Measurements from ENCODE around the gene MUC6.

MUC6 gene

DNA sequence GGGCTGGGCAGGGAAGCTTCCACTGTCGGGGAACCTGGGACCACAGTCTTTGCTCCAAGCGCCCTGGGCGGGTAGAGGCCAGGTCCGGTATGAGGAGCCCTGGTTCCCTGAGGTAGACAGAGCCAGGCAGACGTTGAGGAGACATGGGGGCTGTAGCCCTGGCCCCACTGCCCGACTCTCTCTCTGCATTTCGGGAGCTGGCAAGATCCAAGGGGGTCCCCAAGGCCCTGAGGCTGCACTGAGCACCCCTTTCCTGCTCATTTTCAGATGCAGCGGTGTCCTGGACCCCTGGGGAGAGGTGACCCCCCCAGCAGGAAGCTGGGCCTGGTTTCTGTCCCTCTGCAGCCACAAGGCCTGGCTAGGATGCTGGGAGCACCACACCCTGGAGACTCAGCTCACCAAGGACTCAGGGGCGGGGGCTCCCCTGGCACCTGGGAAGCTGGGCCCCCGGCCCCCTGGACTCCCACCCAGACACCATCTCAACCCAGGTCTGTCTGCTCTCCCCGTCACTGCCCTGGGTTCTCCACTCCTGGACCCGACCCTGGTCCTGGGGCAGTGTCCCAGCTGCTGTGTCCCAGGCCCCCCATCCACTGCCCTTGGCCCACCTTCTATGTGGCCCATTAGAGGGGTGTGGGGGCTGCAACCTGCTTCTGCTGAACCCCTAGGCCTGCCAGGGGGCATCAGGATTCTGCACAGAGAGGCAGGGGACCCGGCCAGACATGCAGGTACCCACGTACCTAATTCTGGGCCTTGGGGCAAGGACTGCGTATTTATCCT lies 15.0 kb upstream of the MUC6 start:
- no peak for DNase-seq

DNA sequence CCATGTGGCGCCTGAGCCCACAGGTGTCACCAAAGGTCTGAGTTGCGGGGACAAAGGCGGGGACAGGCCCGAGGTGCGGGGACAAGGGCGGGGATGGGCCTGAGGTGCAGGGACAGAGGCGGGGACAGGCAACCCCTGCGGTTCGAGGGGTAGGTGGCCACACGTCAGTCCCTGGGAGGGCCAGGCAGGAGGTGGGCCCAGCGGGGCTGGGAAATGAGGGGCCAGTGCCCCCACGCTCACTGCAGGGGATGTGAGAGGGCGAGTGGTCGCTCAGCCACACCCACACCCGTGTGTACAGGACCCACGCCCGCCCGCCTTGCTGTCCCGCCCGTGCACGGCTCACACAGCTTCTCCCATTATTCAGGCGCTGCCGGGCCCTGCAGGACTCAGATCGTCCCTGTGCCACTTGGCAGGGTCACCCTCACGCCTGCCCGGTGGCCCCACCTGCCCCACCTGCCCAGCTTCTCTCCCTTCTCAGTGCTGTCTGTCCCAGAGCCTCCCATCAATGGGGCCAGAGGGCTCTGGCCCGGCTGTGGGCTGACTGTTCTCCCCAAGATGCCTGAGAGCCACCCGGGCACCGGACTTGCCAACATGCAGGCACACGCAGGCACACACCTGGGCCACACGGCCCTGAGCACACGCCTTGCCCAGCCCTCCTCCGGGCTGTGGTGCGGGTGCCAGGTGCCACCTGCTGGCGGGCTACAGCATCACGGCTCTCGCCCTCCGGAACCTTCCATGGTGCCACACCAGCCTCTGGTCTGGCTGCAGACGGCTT lies 14.2 kb upstream of the MUC6 start:
- DNase-seq = peak; percentile 45

- DNase-seq = no peak
These were observed 13.5 kb upstream of the MUC6 start for GRCh38 chr11:1049911-1050580.

GRCh38 chr11:1049431-1049891 lies 12.9 kb upstream of the MUC6 start:
- no peak for DNase-seq

DNA sequence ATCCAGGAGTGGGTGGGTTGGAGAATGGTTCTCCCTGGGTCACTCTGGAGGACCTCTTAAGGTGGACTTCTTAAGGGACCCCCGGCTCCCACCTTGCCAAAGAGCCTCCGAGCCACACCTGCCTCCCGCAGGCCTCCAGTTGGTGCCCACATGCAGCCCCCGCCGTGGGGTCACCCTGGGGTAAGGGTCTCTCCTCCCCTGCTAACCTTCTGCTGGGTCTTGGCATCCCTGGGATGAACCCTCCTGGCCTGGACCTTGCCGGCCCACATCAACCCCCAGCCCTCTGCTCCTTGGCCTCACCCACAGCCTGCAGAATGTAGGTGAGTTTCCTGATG lies 12.5 kb upstream of the MUC6 start:
- DNase-seq = no peak

GRCh38 chr11:1048375-1049070 lies 12.0 kb upstream of the MUC6 start:
- DNase-seq = no peak

GRCh38 chr11:1047595-1048156 lies 11.2 kb upstream of the MUC6 start:
- no peak for DNase-seq

- no peak for DNase-seq
These were observed 7.6 kb upstream of the MUC6 start for GRCh38 chr11:1044160-1044559.

- no peak for DNase-seq
These were observed 7.1 kb upstream of the MUC6 start for GRCh38 chr11:1043563-1044096.

DNA sequence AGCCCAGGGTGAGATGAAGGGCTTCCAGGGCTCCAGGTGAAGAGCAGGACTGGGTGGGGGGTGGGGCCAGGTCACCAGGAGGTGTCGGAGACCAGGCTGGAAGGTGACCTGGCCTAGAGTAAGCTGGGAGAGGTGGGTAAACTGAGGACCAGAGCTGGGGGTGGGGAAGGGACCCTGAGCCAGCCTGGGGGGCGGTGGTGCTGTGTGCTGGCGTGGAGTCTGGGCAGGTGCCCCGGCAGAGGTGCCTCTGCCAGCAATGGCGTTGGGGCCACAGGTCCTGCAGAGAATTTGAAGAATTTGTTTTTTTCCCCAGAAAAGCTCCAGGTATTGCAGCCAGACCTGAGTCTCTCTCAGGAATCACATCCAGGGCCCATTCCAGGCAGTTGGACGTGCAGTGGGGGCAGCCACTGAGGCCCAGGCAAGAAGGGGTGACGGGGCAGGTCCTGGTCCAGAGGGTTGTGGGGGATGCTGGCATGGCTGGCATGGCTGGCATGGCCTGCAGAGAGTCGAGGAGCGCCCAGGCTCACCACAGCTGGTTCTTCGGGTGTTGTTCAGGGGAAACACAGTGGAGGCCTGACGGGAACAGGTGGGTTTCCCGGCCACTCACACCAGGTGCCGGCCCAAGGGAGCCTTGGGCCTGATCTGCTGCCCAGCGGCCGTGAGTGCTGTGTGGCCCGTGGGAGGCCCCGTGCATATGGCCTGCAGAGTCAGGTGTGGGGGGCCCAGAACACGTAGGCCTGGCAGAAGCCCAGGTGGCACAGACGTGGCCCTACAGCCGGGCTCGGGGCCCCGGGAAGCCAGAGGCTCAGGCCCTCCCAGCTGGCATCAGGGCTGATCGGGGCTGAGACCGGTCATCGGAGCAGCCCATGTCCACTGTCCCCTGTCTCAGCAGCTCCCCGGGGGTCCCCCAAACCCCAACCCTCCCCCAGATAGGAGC lies 6.4 kb upstream of the MUC6 start:
- no peak for DNase-seq

GRCh38 chr11:1041936-1042608 lies 5.6 kb upstream of the MUC6 start:
- DNase-seq = no peak

- no peak for DNase-seq
These were observed 5.0 kb upstream of the MUC6 start for GRCh38 chr11:1041471-1041870.

DNA sequence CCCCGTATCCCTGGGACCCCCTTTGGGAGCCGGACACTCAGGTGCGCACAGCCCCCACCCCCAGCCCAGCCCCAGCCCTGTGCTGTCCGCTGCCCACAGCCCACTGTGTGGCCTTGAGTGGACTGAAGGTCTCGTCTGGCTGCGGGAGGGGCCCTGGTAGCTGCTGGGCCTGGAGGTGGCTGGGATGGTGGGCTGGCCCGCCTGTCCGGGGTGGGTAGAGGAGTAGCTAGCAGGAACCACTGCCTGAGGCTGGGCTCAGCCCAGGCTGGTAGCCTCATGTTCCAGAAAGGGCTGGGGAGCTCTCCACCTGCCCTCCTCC lies 4.6 kb upstream of the MUC6 start:
- no peak for DNase-seq

DNA sequence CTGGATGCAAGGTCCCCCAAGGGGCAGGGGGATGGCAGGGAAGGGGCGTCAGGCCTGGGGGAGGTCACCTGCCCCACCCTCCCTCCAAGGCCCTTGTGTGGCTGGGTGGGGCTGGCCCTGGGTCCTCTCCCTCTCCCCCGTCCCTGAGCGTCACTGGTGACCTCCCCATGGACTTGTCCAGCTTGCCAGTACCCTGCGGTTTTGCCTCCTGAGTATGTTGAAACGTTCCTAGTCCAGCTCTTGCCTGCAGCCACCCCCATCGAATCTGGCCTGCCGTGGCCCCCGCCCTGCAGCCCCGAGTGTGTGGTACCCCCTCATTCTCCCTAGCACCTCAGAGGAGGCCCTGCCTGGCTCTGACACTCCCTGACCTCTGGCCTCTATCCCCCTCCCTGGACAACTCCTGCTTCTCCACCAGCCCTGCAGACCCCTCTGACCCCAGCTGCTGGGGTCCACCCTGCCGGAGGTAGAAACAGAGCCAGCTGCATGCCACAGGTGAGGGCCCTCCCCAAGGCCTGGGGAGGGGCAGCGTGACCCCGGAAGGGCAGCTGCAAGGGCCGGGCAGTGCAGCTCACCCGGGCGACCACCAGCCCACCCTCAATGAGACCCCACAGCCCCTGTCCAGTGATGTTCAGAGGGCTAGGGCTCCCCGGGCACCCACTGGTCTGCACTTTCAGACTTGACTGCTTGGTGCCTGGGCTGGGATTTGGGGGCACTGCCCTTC lies 4.1 kb upstream of the MUC6 start:
- DNase-seq = no peak

DNA sequence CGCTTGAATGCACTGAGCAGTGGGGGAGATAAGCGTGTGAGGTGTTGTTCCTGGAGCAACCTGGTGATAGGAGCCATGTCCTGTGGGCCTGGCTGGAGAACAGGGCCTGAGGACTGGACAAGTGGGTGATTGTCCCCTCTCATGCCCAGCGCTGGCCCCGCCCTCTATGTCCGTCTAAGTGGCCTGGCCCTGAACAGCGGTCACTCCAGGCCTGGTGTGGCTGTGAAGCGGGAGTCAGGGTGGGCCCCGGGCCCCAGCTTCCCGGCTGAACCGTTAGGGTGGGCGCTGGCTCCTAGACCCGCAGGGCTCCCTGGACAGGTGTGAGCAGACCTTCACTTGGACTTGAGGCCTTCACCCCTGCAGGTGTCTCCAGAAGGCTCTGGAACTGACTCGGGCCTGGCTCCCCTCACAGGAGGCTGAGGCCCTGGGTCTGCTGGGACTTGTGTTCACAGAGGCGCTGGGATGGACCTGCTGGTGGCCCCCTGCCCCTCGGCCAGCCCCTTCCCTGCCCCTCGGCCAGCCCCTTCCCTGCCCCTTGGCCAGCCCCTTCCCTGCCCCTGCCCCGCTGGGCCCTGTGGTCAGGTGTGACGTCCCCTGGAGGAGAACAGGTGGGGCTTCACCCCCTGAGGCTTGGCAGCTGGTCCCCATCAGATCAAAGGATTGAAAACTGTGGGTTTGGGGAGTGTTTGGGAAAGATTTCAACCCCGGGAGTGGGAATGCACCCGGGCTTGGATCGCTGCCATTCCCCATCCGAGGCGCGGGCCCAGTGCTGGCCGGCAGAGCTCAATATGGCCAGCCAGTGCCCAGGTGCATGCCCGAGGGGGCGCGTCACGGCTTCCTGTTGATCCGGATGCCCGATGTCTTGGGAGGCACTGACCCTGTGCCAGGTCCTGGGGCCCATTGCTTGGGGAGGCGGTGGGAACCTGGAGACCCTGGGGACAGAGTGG lies 3.2 kb upstream of the MUC6 start:
- no peak for DNase-seq

DNA sequence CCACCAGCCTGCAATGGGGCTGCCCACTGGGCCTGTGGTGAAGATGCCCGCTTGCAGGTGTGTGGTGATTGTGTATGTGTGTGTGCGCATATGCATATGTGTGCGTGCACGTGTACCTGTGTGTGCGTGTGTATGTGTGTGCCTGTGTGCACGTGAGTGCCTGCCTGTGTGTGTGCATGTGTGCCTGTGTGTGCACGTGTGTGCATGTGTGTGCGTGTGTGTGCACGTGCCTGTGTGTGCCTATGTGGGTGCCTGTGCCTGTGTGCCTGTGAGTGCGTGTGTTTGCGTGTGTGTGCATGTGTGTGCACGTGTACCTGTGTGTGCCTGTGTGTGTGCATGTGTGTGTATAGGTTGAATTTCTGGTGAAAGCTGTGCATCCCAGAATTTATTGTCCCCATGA lies 2.4 kb upstream of the MUC6 start:
- no peak for DNase-seq

DNA sequence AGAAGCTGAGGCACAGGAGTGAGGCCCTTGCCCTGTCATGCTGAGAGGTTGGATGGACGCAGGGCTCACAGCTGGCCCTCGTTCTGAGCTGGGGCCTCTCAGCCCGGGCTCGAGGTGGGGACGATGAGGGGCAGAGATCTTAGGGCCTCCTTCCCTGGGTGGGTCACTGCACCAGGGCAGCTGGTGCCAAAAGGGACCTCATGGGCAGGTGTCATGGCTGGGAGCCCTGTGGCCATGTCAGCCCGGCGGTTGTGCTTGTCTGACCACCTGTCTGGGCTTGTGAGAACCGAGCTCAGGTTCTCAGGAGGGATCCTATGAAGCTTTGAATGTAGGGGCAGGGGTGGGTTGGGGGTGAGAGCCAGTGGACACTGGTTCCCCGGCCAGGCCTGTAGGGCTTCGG lies 1.8 kb upstream of the MUC6 start:
- DNase-seq = no peak

GRCh38 chr11:1037506-1038055 lies 1.1 kb upstream of the MUC6 start:
- DNase-seq = no peak

DNA sequence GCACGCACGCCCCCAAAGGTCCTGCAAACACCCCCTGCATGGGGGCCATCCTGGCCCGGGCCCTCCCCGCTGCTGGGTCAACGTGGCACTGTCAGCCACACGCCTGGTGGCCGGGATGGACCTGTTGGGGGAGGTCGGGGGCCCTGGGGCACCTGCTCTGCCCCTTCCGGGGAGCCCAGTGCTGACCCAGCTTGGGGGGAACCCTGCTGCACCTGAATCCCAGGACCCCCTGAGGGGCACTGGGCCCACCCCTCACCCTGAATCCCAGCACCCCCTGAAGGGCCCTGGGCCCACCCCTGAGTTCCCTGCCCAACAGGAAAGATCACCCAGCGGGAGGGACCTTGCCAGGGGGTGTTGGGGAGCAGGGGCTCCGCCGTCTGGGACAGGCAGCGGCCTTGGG lies 413 bp upstream of the MUC6 start:
- no peak for DNase-seq

Data from kidney glomerular epithelial cell (primary cell).